GM12878 (cell line): ENCODE data around the gene CLASRP. TPM values are rescaled to one million over a fixed set of nuclear protein-coding genes. Genes with fewer than 3 reads are reported as not detected.
A peak's percentile ranks its signal among the peaks of the same experiment; 100 is the strongest.

Experiments
- BCL11A ChIP-seq: IDR thresholded peaks from 2 replicates; pipeline ENCODE4 v1.6.1; 2011; ENCODE audit warnings: low read depth, low read length
- BHLHE40 ChIP-seq, 2 experiments: fragments of 450-650 bp in 1 of 2; IDR thresholded peaks; 2 replicates each; pipeline ENCODE4 v1.6.1; 2011 to 2017; ENCODE audit warnings: low read depth in 2 of 2, borderline replicate concordance in 1 of 2, improper control_type of control experiment in 1 of 2, low read length in 1 of 2, mild to moderate bottlenecking in 1 of 2
- GATAD2B ChIP-seq: fragments of 450-650 bp; conservative IDR thresholded peaks from 2 replicates; pipeline ENCODE4 v1.6.1; 2017; ENCODE audit warnings: low read depth, mild to moderate bottlenecking, moderate library complexity
- HDAC2 ChIP-seq: fragments of 200-600 bp; sonication (generic); IDR thresholded peaks from 2 replicates; pipeline ENCODE4 v1.6.1; 2017
- IKZF1 ChIP-seq: fragments of 450-650 bp; conservative IDR thresholded peaks from 2 replicates; pipeline ENCODE4 v1.6.1; 2017; ENCODE audit warnings: antibody characterized with exemption, mild to moderate bottlenecking
- LARP7 ChIP-seq: fragments of 450-650 bp; IDR thresholded peaks from 2 replicates; pipeline ENCODE4 v1.6.1; 2017; ENCODE audit warnings: mild to moderate bottlenecking
- MEF2A ChIP-seq: IDR thresholded peaks from 2 replicates; pipeline ENCODE4 v1.6.1; 2011; ENCODE audit warnings: low read depth, mild to moderate bottlenecking, low read length, moderate library complexity; ENCODE audit not compliant: insufficient read depth
- NR2F1 ChIP-seq: fragments of 450-650 bp; conservative IDR thresholded peaks from 2 replicates; pipeline ENCODE4 v1.6.1; 2017; ENCODE audit warnings: mild to moderate bottlenecking
- POLR2A ChIP-seq: IDR thresholded peaks from 2 replicates; pipeline ENCODE4 v1.6.1; 2011; ENCODE audit warnings: low read depth, mild to moderate bottlenecking, low read length
- POLR2AphosphoS5 ChIP-seq: IDR thresholded peaks from 2 replicates; pipeline ENCODE4 v1.6.1; 2011; ENCODE audit warnings: mild to moderate bottlenecking, low read length, inconsistent platforms
- RFX5 ChIP-seq: IDR thresholded peaks from 2 replicates; pipeline ENCODE4 v1.6.1; 2011; ENCODE audit warnings: low read depth, low read length, improper control_type of control experiment
- RUNX3 ChIP-seq: IDR thresholded peaks from 2 replicates; pipeline ENCODE4 v1.6.1; 2012; ENCODE audit warnings: low read length, inconsistent platforms
- SIN3A ChIP-seq: IDR thresholded peaks from 2 replicates; pipeline ENCODE4 v1.6.1; 2012; ENCODE audit warnings: low read depth, low read length, improper control_type of control experiment
- SIX5 ChIP-seq: IDR thresholded peaks from 2 replicates; pipeline ENCODE4 v1.6.1; 2011; ENCODE audit warnings: mild to moderate bottlenecking, low read depth, low read length, moderate library complexity; ENCODE audit not compliant: severe bottlenecking
- SMAD5 ChIP-seq: IDR thresholded peaks from 2 replicates; pipeline ENCODE4 v1.6.1; 2016; ENCODE audit warnings: antibody characterized with exemption, low read depth
- SPI1 ChIP-seq: IDR thresholded peaks from 2 replicates; pipeline ENCODE4 v1.6.1; 2011; ENCODE audit warnings: low read depth, mild to moderate bottlenecking, low read length, moderate library complexity, borderline replicate concordance; ENCODE audit not compliant: insufficient read depth
- SRF ChIP-seq, 2 experiments: IDR thresholded peaks; 2 replicates each; pipeline ENCODE4 v1.6.1; 2011; ENCODE audit warnings: low read depth in 2 of 2, low read length in 2 of 2, mild to moderate bottlenecking in 1 of 2, moderate library complexity in 1 of 2
- TBL1XR1 ChIP-seq: IDR thresholded peaks from 2 replicates; pipeline ENCODE4 v1.6.1; 2012; ENCODE audit warnings: low read depth, low read length, improper control_type of control experiment
- ZNF207 ChIP-seq: fragments of 450-650 bp; IDR thresholded peaks from 2 replicates; pipeline ENCODE4 v1.6.1; 2014; ENCODE audit warnings: antibody characterized with exemption, mild to moderate bottlenecking, borderline replicate concordance
- ZNF592 ChIP-seq: fragments of 450-650 bp; IDR thresholded peaks from 2 replicates; pipeline ENCODE4 v1.6.1; 2017; ENCODE audit warnings: mild to moderate bottlenecking, moderate library complexity
- polyA plus RNA-seq, 11 experiments: library from polyadenylated mRNA; depleted of rRNA in 4 of 11; unstranded in 6 of 11; stranded (reverse) in 5 of 11; fragments of >200 nt; fragmentation: Nextera tagmentation in 4 of 11; fragmentation: Illumina TruSeq in 1 of 11; extraction: Ambion mirVana in 4 of 11; extraction: Trizol in 1 of 11; gene quantifications; 1 replicate in 1 of 11; 2 replicates in 10 of 11; pipeline versions ENCODE4 v1.2.1 to v1.2.3, GENCODE V29; 2011 to 2016; ENCODE audit warnings: inconsistent platforms in 2 of 11, missing spikeins in 2 of 11, low read depth in 1 of 11
- total RNA-seq, 4 experiments: library from RNA; depleted of rRNA in 3 of 4; stranded (reverse); fragments of >200 nt in 3 of 4; fragmentation: Illumina TruSeq in 1 of 4; extraction: Trizol in 1 of 4; gene quantifications; 2 replicates each; pipeline versions ENCODE4 v1.2.1 to v1.2.3, GENCODE V29; 2013 to 2021
- TF ChIP-seq, protein P1 (sequence below): IDR thresholded peaks from 2 replicates; pipeline ENCODE4 v1.6.1; 2012; ENCODE audit warnings: low read depth, low read length, improper control_type of control experiment
- TF ChIP-seq, protein P2 (sequence below): fragments of 450-650 bp; conservative IDR thresholded peaks from 2 replicates; pipeline ENCODE4 v1.6.1; 2017; ENCODE audit warnings: mild to moderate bottlenecking, moderate library complexity
- TF ChIP-seq, protein P3 (sequence below): IDR thresholded peaks from 2 replicates; pipeline ENCODE4 v1.6.1; 2011; ENCODE audit warnings: mild to moderate bottlenecking, low read depth, low read length, moderate library complexity; ENCODE audit not compliant: insufficient replicate concordance

The CLASRP gene
- total and polyA plus RNA-seq, 10 of the 15 experiments (the other 5 are each of a cell fraction or from before 2014, with no cell fraction given) = 0.68 to 75.8 (median 30.2) TPM

DNA sequence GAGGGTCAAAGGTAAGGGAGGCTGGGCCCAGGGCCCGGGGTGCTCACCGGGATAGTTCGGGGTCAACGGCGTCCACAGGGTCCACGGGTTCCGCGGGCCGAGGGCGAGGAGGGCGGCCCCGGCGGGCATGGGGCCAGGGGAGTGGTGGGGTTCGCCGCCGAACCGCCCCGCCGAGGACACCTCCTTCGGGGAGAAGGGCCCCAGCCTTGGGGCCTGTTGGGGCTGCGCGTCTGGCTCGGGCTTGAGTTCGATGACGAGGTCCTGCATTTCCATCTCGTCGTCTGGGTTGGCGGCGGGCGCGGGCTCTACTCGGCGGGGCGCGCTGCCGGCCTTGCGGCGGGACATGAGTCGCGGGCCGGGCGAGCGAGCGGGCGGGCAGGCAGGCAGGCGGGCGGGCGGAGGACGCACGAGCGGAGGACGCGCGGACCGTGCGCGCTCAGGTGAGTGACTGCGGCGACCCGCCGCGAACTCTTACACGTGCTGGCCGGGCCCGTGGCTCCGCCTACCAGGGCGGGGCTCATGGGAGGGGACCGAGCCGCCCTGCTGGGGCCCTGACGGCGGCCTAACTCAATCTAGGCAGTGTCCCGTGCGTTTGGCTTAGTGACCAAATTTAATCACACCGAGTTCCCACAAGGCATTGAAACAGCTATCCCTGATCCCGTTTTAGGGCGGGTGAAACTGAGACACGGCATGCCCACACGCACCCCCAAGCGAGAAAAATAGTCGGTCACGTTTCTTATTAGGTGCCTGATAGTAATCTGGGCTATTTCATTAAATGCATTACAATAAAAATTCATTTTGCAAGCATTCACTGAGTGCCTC is 37.4 kb downstream of the CLASRP start, which contains the start of gene ZNF296 (continued):
- TF ChIP-seq, protein P1, sequence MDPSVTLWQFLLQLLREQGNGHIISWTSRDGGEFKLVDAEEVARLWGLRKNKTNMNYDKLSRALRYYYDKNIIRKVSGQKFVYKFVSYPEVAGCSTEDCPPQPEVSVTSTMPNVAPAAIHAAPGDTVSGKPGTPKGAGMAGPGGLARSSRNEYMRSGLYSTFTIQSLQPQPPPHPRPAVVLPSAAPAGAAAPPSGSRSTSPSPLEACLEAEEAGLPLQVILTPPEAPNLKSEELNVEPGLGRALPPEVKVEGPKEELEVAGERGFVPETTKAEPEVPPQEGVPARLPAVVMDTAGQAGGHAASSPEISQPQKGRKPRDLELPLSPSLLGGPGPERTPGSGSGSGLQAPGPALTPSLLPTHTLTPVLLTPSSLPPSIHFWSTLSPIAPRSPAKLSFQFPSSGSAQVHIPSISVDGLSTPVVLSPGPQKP = no peak
- TF ChIP-seq SIX5 (no peak), SPI1 (no peak), RFX5 (no peak), BHLHE40 (IDR thresholded peaks at IDR 0.05; ENCODE audit: borderline replicate concordance in 1 of 2, low read depth in 2 of 2, low read length in 1 of 2) (peak; percentile 99 to 100), ZNF207 (no peak), SIN3A (0 out of 2 replicates have a peak, but pooled peaks have one; percentile 25), POLR2AphosphoS5 (peak; percentile 79), MEF2A (no peak), HDAC2 (no peak), NR2F1 (peak; percentile 96), SMAD5 (no peak), IKZF1 (peak; percentile 62), LARP7 (peak; percentile 98), RUNX3 (0 out of 2 replicates have a peak, but pooled peaks have one; percentile 9), GATAD2B (peak; percentile 82), SRF (IDR thresholded peaks at IDR 0.05; ENCODE audit: low read depth in 2 of 2, low read length in 2 of 2) (no peak), BCL11A (no peak), POLR2A (peak; percentile 89), TBL1XR1 (no peak), ZNF592 (no peak)
- TF ChIP-seq, protein P2, sequence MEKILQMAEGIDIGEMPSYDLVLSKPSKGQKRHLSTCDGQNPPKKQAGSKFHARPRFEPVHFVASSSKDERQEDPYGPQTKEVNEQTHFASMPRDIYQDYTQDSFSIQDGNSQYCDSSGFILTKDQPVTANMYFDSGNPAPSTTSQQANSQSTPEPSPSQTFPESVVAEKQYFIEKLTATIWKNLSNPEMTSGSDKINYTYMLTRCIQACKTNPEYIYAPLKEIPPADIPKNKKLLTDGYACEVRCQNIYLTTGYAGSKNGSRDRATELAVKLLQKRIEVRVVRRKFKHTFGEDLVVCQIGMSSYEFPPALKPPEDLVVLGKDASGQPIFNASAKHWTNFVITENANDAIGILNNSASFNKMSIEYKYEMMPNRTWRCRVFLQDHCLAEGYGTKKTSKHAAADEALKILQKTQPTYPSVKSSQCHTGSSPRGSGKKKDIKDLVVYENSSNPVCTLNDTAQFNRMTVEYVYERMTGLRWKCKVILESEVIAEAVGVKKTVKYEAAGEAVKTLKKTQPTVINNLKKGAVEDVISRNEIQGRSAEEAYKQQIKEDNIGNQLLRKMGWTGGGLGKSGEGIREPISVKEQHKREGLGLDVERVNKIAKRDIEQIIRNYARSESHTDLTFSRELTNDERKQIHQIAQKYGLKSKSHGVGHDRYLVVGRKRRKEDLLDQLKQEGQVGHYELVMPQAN = peak; percentile 91
- TF ChIP-seq, protein P3, sequence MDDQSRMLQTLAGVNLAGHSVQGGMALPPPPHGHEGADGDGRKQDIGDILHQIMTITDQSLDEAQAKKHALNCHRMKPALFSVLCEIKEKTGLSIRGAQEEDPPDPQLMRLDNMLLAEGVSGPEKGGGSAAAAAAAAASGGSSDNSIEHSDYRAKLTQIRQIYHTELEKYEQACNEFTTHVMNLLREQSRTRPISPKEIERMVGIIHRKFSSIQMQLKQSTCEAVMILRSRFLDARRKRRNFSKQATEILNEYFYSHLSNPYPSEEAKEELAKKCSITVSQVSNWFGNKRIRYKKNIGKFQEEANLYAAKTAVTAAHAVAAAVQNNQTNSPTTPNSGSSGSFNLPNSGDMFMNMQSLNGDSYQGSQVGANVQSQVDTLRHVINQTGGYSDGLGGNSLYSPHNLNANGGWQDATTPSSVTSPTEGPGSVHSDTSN = peak; percentile 67
